RPMI8226 (cell line): ENCODE results near the gene PRRC2A.

Source experiments
- DNase-seq: peaks from one replicate; pipeline ENCODE4 v3.0.0-alpha.2; 2015

The PRRC2A gene

DNA sequence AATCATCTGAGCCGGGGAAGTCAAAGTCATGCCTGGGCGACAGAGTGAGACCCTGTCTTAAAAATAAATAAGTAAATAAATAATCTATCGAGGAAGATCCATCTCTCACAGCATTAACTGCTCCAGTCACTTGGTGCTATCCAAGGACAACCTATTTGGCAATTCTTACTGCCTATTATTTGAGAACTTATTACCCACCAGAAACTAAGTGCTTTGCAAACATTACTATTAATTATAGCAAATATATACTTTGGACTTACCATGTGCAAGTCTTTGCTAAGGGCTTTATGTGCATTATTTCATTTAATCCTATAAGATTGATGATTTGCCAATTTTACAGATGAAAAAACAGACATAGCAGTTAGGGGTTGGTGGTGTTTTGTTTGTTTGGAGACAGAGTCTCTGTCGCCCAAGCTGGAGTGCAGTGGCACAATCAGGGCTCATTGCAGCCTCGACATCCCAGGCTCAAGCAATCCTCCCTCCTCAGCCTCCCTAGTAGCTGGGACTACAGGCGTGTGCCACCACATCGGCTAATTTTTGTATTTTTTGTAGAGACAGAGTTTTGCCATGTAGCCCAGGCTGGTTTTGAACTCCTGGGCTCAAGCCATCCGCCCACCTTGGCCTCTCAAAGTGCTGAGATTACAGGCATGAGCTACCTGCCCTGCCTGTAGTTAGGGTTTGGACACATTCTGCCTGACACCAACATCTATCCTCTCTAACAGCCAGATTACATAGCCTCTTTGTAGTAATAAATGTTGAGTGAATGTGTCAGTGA is 34.2 kb downstream of the PRRC2A start:
- DNase-seq: no peak

DNA sequence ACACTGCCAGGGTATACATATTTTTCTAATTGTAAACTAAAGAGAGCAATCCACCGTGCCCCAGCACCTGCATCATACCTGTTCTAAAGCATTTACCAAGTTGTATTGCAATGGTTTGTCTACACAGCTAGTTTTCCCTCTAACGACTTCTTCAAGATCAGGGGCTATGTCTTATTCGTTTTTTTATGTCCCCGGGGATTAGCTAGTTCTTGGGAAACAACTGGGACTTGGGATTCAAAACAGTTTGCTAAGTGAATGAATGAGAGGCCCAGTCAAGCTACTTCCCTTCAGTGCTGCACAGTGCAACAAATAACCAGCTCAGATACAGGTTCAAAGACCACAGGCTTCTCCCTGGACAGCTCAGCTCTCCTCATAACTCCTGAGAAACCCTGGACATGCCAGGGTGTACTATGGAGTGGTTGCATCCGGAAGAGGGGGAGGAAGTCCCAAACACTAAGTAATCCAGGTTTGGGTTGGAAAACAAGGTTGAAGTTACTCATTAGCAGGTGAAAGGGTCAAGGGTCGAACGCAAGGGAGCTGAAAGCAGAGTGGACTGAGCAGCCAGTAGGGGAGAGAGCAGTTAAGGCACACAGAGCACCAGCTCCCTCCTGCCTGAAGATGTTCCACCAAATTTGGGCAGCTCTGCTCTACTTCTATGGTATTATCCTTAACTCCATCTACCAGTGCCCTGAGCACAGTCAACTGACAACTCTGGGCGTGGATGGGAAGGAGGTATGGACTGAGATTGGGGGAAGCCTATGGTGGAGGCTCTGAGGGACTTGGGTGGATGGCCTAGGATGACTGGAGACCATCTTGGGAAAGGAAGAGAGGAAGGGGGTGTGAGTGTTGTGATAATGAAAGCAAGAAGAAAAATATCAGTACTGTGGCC is 35.1 kb downstream of the PRRC2A start, which contains the start of gene APOM:
APOM (plus strand) TSS at position 546 of the 889 bp plus-strand sequence; CDS start at position 619, 73 bp downstream.
- DNase-seq: no peak

DNA sequence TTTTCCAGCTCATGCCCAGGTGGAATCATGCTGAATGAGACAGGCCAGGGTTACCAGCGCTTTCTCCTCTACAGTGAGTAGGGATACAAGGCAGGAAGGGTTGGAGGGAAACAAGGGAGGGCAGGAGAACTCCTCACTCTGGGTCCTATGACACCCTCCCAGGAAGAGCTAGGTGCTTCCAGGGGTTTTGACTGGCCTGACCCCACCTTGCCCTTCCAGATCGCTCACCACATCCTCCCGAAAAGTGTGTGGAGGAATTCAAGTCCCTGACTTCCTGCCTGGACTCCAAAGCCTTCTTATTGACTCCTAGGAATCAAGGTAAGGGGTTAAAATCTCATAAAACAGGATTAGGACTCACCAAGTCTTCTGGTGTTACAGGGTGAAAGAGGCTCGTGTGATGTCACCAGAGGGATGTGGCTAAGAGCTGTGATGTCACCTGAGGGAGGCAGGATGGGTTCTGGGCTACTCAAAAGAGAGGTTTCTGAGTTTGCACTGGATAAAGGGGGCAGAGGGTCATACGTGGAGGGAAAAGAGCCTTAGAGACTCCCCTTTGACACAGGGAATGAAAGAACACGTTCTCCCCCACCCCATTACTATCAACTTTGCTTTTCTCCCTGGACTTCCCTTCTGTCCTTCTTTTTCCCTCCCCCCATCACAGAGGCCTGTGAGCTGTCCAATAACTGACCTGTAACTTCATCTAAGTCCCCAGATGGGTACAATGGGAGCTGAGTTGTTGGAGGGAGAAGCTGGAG is 37.1 kb downstream of the PRRC2A start:
- no peak for DNase-seq

DNA sequence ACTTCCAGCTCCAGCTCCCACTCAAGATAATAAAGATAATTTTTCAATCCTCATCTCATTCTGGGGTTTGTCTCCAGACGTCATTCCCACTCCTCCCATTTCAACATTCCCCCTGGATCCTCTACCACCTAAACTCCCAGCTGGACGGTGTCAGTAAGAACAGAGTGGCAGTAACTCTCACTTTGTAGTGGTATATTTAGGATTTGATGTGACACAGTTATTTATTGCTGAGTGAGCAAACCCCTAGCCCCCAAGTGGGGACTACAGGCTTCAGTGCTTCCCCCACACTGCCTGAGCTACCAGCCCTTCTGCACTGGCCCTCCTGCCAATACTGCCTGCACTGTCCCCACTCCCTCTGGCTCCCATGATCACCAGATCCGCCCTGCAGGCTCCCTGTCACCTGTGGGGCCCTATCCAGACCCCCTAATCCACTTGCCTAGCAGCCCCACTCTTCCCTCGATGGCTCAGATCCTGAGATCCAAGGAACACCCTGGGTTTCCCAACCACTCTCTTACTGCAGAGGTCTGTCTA is 37.7 kb downstream of the PRRC2A start:
- no peak for DNase-seq

DNA sequence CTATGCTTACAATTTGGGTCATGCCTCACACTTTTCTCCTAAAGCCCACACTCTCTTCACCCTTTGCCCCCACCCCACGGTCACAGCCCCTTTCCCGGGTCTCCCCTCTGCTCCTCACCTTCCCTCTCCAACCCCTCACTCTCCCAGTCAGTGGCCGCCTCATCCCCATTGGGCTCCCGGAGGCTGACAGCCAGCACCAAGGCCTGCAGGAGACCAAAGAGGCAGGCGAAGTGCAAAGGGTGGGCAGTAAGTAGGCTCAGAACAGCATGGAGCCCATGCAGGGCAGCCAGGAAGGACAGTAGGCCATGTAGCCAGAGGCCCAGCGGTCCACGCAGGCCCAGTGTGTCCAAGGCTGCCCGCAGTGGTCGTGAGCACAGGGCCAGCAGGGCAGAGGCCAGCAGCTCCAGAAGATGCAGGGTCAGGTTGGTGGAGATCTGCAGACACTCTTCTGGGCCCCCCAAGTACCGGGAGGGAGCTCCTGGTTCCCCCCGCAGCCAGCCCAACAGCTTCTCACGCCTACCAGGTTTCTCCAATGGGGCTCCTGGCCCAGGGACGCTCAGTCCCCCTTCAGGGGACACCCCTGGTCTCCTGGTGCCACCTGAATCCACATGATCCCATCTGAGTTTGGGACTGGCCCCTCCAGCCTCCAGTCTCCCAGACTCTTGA is 38.6 kb downstream of the PRRC2A start:
- DNase-seq: no peak

DNA sequence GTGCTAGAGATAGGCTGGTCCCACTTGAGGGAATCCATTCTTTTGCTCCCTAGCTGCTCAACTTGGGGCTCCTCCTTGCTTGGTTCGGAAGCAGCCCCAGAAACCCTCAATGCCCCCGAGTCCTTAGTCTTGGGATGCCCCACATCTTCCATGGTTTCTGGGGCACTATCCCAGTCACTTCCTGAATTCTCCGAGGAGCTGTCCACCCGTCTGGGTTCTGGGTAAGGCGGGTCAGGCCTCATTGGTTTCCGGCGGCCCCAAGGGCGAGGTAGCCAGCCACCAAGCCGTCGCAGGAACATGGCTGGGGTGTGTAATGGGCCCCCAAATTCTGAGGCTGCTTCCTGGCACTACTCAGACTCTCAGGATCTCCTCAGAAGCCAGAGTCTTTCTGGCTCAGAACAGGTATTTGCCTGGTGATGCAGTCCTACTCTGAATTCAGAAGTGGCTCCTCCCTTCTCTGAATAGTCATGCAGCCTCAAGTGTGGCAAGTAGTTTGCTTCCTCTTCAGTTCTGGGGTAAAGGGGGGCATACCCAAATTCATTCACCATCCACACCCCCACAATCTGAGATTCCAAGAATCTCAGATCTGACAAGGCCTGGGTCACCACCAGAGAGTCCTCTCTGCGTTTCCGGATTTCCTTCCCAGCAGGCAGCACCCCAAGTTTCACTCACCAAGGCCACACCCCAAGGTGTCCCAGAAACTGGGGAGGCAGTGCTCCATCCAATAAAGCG is 39.3 kb downstream of the PRRC2A start:
- peak; percentile 40 for DNase-seq

DNA sequence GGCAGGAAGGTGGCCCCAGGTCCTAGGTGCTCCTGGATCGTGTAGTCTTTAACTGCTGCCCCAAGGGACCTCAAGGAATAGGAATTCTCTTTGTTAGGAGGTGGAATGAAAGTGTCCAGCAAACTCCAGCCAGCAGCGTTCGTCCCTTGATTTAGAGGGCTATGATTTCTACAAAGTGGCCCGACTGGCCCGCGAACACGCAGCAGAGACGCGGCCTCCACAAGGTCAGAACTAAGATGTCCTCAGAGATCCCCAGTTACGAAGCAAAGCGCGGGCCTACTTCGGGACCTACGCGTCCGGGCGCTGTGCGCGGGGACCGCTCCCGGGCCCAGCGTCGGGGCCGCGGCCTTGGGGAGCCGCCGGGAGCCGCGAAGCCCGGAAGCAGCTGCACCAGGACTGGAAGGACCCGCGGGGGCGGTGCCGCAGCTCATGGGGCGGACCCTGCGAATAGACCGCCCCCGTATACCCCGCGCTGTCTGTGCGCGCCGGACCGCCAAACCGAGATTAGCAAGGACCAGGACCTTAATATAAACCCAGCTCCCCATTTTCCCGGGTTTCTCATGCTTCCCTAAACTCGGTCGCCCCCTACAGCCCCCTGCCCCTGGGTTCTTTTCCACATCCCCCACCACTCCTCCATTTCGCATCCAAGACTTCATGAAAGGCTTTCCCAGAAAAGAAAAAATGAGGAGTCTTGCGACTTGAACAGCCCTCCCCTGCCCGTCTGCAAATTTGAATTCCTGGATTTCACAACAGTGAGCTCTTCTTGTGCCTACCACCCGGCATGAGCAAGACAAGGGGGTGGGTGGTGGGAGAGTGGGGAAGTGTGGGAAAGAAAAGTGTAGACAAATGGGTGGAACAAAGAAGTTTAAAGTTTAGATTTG is 40.1 kb downstream of the PRRC2A start, which contains the start of gene C6orf47:
C6orf47 (minus strand) TSS at position 398 of the 881 bp plus-strand sequence. CDS start 831 bp downstream, outside the sequence.
- DNase-seq: peak; percentile 86

DNA sequence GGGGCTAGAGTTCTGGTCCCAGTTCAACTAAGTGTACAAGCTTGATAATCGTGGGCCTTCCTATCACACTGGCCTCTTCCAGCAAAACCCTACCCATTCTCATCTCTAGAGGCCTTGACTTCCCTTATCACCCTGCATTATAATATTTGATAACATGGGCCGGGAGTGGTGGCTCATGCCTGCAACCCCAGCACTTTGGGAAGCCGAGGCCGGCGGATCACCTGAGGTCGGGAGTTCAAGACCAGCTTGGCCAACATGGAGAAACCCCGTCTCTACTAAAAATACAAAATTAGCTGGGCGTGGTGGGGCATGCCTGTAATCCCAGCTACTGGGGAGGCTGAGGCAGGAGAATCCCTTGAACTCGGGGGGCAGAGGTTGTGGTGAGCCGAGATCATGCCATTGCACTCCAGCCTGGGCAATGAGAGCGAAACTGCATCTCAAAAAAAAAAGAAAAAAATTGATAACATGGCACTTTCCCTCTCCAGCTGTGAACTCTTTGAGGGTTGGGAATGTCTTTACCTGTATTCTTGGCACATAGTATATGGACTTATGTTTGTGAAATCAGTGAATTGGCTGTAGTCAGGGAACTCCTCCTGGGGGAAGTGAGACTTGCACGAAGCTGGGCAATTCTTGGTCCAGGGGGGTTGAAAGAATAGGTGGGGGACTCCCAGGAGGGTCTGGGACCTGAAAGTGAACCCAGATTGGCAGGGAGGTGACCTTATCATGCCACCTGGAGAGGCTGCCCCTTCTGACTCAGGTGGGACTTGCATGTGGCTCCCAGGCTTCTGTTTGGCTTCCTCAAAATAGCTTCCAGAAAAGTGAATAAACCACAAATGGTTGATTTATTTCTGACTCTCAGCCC is 41.0 kb downstream of the PRRC2A start:
- no peak for DNase-seq

DNA sequence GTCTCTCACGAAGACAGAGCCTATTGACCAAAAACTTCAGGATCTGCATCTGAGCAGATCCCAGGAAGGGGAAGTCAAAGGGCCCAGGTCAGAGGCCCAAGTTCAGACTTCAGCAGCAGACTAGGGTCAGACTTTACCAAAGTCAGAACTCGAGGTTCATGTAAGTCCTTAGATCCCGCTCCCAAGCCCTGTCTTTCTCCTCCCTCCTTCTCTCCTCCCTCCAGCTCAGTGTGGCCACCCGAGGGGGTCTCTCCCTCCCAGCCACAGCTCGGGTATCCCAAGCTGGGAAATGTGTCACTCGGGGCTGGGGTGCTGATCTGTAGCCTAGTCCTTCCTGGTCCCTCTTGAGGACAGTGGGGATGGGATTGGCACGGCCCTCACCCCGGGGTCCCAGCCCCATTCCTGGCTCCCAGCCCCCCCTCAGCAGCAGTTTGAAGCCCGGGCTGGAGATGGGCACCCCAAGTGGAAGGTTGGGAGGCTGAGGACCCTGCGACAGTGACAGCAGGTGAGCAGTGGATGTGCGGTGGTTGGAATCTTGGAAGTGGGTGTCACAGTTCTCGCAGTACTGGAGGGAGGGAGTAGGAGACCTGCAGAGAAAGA is 41.7 kb downstream of the PRRC2A start:
- DNase-seq: no peak

DNA sequence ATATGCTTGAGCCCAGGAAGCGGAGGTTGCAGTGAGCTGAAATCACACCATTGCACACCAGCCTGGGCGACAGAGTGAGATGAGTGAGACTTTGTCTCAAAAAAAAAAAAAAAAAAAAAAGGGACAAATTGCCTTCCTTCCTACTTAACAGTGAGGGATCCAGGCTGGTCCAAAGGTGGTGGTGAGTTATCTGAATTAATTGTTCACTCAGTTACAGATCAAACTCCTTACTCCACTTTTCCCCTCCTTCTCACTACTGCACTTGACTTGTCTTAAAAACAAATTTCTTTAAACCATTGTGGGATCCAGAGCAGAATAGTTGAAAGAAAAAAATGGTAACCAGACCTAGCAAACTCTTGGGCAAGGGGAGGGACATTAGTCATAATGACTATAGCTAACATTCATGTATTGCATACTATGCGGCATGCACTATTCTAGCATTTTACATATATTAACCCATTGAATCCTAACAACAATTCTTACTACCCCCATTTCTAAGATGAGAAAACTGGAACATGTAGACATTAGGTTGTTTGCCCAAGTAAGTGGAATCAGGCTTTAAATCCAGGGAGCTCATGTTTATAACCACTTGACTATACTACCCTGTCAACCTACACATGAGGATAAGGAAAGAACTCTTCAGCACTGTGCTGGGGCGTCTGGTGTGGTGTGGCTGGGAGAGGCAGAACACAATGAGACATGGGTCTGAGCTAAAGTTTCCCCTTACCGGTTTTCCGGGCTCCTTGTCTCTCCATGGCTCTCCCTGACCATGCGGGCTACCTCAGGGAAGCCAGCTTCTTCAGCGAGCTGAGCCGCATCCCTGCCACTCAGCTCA is 42.8 kb downstream of the PRRC2A start:
- no peak for DNase-seq

DNA sequence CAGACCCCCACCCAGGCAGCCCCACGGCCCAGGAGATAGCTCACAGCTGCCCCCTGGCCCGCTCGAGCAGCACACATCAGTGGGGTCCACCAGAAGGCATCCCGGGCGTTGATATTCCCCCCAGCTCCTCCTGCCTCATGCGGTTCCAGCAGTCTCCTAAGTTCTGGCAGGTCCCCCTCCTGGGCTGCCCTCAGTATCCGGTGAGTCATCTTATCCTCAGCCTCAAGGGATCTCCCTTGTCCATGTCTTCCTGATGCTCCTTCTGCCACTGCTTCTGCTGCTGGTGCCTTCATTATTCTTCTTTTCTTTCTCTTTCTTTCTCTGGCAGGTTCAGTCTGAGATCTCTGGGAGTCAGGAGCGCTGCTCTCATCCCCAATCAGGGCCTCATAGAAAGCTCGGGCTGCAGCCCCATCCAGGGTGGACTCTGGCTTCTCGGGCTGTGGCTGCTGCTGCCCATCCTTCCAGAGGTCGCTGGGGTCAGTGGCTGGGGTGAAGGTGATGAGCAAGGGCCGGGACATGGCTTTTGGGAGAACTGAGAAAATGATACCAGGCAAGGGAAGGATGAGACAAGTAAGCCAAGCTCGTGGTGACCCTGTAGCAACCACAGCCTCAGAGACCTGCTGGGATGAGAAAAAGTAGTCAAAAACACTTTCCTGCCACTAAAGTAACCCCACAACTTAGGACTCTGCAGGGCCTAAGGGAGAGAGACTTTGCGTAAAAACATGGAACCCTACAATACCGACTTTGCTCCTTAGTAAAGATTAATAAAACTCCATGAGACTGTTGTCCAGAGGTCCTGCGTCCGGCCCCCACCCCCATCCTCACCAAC is 43.7 kb downstream of the PRRC2A start:
- DNase-seq: no peak

DNA sequence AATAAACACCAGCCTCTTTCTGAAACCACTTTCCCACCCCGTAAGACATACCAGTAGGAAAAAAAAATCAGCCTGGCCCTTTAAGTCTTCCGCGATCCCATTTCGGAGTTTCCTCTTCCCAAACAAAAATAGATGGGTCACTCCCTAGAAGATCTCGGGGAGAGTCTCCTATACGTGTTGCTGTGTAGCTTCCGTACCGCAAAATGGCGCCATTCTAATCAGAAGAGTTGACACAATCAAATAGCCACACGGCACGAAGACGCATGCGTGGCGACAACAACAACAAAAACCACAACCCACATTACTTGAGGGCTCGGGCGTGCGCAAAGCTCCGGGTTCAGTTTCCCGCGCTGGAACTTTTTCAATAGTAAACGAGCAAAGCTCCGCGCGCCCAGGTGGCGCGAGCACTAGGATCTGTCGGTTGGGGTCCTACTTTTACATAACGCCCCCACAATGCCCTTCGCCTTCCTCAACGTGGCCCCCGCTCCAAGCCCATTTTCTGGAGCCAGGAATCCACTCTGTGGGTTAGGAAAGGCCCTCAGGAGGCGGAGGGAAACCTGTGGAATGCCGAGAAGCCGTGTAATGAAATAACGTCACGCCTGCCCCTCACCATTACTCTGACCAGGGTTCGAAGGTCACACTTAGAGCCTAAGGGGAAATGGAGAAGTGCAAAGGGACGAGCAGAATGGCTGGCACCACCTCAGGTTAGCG is 44.4 kb downstream of the PRRC2A start, which contains the start of gene GPANK1:
GPANK1 (minus strand) TSS at position 208 of the 711 bp plus-strand sequence. CDS start 519 bp downstream, outside the sequence.
- peak; percentile 95 for DNase-seq

DNA sequence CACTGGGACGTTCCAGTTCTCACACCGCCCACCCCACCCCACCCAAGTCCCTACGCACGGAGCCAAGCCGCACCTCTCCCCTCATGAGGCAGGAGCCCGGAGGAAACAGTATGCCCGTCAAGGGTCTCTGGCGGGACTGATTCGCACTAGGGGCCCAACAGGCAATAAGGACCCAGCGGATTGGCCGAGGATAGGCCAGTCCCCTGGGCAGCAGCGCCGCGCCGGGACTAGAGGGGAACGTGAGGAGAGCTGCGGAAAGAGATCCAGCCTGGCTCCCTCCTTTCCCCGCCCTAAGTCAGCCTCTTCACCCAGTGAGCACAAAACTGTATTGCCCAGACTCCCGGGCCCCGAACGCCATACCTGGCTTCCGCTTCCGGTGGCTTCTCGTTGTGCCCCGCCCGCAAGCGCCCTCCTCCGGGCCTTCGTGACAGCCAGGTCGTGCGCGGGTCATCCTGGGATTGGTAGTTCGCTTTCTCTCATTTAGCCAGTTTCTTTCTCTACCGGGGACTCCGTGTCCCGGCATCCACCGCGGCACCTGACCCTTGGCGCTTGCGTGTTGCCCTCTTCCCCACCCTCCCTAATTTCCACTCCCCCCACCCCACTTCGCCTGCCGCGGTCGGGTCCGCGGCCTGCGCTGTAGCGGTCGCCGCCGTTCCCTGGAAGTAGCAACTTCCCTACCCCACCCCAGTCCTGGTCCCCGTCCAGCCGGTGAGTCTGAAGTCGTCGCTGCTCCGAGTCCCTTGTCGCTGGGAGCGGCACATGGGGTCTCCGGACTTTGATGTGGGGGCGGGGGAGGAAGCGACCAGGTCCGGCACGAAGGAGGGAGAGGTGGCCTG is 45.2 kb downstream of the PRRC2A start, which contains the start of gene CSNK2B:
CSNK2B (plus strand) TSS at position 580 of the 836 bp plus-strand sequence. CDS start 752 bp downstream, outside the sequence.
- peak; percentile 98 for DNase-seq

DNA sequence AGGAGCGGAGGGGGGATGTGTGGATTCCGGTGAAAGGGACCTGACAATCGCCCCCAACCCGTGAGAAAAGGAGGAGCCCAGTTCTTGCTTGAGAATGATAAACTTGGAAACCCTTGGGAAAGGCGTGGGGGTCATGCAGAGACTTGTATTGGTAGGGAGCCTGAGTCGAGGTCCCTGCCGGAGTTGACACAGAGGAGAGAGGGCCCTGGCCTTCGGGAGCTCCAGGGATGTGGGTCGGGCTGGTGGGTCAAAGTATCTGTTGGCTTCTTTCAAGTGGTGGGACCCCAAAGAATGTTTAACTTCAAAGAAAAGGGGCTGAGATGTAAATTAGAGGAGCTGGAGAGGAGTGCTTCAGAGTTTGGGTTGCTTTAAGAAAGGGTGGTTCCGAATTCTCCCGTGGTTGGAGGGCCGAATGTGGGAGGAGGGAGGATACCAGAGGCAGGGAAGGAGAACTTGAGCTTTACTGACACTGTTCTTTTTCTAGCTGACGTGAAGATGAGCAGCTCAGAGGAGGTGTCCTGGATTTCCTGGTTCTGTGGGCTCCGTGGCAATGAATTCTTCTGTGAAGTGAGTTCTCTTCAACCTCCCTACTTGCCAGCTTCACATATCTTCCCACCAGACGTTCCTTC is 45.9 kb downstream of the PRRC2A start:
- no peak for DNase-seq

DNA sequence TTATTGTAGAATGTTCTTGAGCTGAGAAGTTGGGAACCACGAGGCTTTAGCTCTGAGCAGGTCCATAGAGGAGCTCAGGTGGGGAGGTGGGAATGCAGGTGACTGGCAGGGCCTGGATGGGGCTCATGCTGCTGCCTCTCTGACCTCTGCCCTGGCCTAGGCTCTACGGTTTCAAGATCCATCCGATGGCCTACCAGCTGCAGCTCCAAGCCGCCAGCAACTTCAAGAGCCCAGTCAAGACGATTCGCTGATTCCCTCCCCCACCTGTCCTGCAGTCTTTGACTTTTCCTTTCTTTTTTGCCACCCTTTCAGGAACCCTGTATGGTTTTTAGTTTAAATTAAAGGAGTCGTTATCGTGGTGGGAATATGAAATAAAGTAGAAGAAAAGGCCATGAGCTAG is 49.2 kb downstream of the PRRC2A start, which contains the start of gene LY6G5B:
LY6G5B (plus strand) TSS at position 301 of the 400 bp plus-strand sequence. CDS start 975 bp downstream, outside the sequence.
- no peak for DNase-seq
